Right lobe of liver (tissue), 6 donors: ENCODE results near the gene HSD11B2. TPM values are rescaled to one million over a fixed set of nuclear protein-coding genes. Genes with fewer than 3 reads are reported as not detected.

Experiments used
- ATAC-seq, 4 donors: fragments of 200-7000 bp; cut with Tn5 transposase; one replicate each; pipeline ENCODE4 v1.9.1; 2020; ENCODE audit warnings: mild to moderate bottlenecking in 4 of 4, moderate library complexity in 4 of 4
- DNase-seq, 3 donors: peaks; one replicate each; pipeline ENCODE4 v3.0.0-alpha.2; 2020
- H3K27ac ChIP-seq, 3 donors: fragments of 200-600 bp; one replicate each; pipeline ENCODE4 v1.8.0; 2022
- H3K27me3 ChIP-seq, 2 donors: fragments of 200-600 bp; one replicate each; pipeline ENCODE4 v1.8.0; 2022
- H3K36me3 ChIP-seq, 4 donors: fragments of 200-600 bp; sonication (generic) in 1 of 4; one replicate each; pipeline versions ENCODE4 v1.5.1 to v1.8.0; 2017 to 2022; ENCODE audit warnings: control low read depth in 1 of 4
- H3K4me1 ChIP-seq, 4 donors: fragments of 200-600 bp; sonication (generic) in 1 of 4; one replicate each; pipeline versions ENCODE4 v1.5.1 to v1.8.0; 2017 to 2022; ENCODE audit warnings: control low read depth in 1 of 4
- H3K4me3 ChIP-seq, 3 donors: fragments of 200-600 bp; one replicate each; pipeline ENCODE4 v1.8.0; 2022
- H3K9me3 ChIP-seq, 4 donors: fragments of 200-600 bp; sonication (generic) in 1 of 4; one replicate each; pipeline versions ENCODE4 v1.5.1 to v1.8.0; 2017 to 2022; ENCODE audit warnings: control low read depth in 1 of 4
- CTCF ChIP-seq, 4 donors: fragments of 200-600 bp in 3 of 4; fragments of 450-650 bp in 1 of 4; IDR thresholded peaks; one replicate each; pipeline versions ENCODE4 v1.5.1 to v1.8.0; 2016 to 2022; ENCODE audit warnings: antibody characterized with exemption in 4 of 4, mild to moderate bottlenecking in 2 of 4
- POLR2A ChIP-seq: fragments of 450-650 bp; IDR thresholded peaks from one replicate; pipeline ENCODE4 v1.6.1; 2017; ENCODE audit warnings: antibody characterized with exemption, mild to moderate bottlenecking
- WGBS: methylation state at CpG from one replicate; pipeline ENCODE4 v1.1.6; 2018; ENCODE audit warnings: low coverage, low lambda C conversion rate; ENCODE audit not compliant: insufficient coverage; ENCODE audit errors: missing lambda C conversion rate; 5-methylcytosine and 5-hydroxymethylcytosine counted together
- intact Hi-C, 2 donors: fragments of 100-400 bp; cut with DNase I; formaldehyde crosslinking; loops; one replicate each; pipeline versions ENCODE4 v1.11.2 to v1.14.1; 2022
- total RNA-seq, 6 experiments: library from RNA; depleted of rRNA in 2 of 6; stranded (reverse); fragments of >200 nt in 2 of 6; fragmentation: NEBNext Ultra II Directional in 3 of 6; extraction: Animal tissue kit (Norgen Biotek cat#: 25700) in 3 of 6; gene quantifications; one replicate each; pipeline versions ENCODE4 v1.1.0 to v1.2.4, GENCODE V29; 2016 to 2023
- donor health status: DM: no; HTN: yes; CAD: no.
- donor health status: DM: no; HTN: no; CAD: no.
- donor health status: DM: no; HTN: no; CAD: no.
- donor health status: DM: no; HTN: yes; CAD: no.
- donor health status: DM: no; HTN: yes; CAD: no.

Gene HSD11B2
- total RNA-seq, 6 experiments from 2014 or later: 1.3 to 2.7 (median 2.1) TPM

DNA sequence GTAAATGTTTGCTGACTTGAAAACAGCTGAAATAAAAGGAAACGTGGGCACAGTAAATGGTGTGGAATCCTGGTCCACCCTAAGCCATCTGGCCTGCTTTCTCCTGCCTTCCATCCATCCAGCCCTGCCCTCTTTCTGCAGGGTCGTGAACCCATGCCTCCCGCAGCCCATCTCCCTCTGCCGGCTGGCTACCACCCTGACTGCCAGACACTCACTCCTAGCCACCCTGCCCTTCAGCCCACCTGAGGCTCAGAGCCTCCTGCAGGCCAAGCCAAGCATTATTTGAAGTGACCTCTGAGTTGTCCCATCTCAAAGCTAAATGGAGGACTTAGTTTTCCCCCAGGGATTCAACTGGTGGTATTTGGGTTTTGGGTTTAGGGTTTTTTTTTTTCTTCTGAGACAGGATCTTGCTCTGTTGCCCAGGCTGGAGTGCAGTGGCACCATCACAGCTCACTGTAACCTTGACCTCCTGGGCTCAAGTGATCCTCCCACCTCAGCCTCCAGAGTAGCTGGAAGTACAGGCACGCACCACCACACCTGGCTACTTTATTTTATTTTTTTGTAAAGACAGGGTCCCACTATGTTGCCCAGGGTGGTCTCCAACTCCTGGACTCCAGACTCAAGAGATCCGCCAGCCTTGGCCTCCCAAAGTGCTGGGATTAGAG lies 23.0 kb upstream of the HSD11B2 start:
- Histone ChIP-seq H3K4me3 (no peak overlapping the region), H3K36me3 (no peaks in the 10 kb centered on the region), H3K9me3 (no peaks in the 10 kb centered on the region), H3K27ac (no peak overlapping the region), H3K27me3 (no peaks in the 10 kb centered on the region), H3K4me1 (no peaks in the 10 kb centered on the region)
- ATAC-seq: no peak
- DNase-seq: no peak
- intact Hi-C loops: no loop called here
- no peak for TF ChIP-seq CTCF (IDR thresholded peaks at IDR 0.05)
- no peak for TF ChIP-seq POLR2A
- WGBS: 82% methylated on average over 4 of the region's 6 CpGs

DNA sequence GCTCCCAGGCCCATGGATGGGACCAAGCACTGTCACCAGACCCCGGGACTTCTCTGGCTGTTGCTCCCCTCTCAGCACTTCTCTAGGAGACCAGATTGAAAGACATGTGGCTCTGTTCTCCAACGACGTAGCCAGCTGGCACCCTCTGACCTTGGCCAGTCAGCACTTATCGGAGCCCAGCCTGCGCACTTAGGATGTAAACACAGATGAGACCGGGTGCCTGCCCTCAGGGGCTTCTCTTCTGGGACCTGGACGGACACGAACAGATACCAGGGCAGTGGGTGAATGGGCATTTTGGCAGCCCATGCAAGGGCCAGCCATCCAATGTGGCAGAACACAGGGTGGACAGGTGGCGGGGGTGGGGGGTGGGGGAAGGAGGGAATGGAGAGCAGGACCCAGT lies 21.3 kb upstream of the HSD11B2 start:
- H3K27me3 ChIP-seq: no peaks in the 10 kb centered on the region
- no peaks in the 10 kb centered on the region for H3K4me1 ChIP-seq
- ATAC-seq: no peak
- TF ChIP-seq CTCF (IDR thresholded peaks at IDR 0.05) (no peak), POLR2A (no peak)
- 85% methylated on average over 5 of the region's 9 CpGs for WGBS
- H3K4me3 ChIP-seq: no peak overlapping the region
- intact Hi-C loops: no loop called here
- no peak for DNase-seq
- H3K9me3 ChIP-seq: no peaks in the 10 kb centered on the region
- H3K27ac ChIP-seq: no peak overlapping the region
- H3K36me3 ChIP-seq: no peaks in the 10 kb centered on the region

DNA sequence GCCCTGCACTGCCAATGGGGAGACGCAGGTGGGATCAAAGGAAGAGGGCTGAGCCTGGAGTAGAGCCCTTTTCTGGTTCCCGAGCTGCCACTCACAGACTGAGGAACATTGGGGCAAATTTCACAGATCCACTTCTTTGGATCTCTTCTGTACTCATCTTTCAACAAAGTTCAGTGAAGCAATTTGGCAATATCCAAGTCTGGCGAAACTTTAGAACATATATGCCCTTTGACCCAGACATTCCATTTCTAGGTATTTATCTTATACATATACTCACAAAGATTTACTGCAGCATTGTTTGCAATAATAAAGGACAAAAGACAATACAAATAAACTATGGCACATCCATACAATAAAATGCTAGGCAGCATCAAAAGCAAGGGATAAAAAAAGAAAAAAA lies 19.6 kb upstream of the HSD11B2 start:
- DNase-seq: no peak
- intact Hi-C loops: no loop called here
- WGBS: 82% methylated on average over 2 of the region's 3 CpGs
- Histone ChIP-seq H3K27me3 (no peaks in the 10 kb centered on the region), H3K27ac (no peak overlapping the region), H3K4me3 (no peak overlapping the region), H3K36me3 (no peaks in the 10 kb centered on the region), H3K9me3 (no peaks in the 10 kb centered on the region), H3K4me1 (peaks cover 0 to 8% (median 2%) of the 10 kb centered on the region in 4 donors)
- ATAC-seq: no peak
- no peak for TF ChIP-seq CTCF (IDR thresholded peaks at IDR 0.05)
- no peak for TF ChIP-seq POLR2A

GRCh38 chr16:67412294-67412693 lies 18.6 kb upstream of the HSD11B2 start:
- Histone ChIP-seq H3K4me3 (no peak overlapping the region), H3K36me3 (no peaks in the 10 kb centered on the region), H3K27ac (no peak overlapping the region), H3K4me1 (peaks cover 0 to 12% (median 5%) of the 10 kb centered on the region in 4 donors), H3K27me3 (no peaks in the 10 kb centered on the region), H3K9me3 (no peaks in the 10 kb centered on the region)
- TF ChIP-seq POLR2A: no peak
- TF ChIP-seq CTCF (IDR thresholded peaks at IDR 0.05): no peak
- ATAC-seq (no peak), DNase-seq (no peak)
- WGBS: 38% methylated on average over 2 of the region's 2 CpGs
- intact Hi-C loops: no loop called here
